Neural crest cell (in vitro differentiated cells): ENCODE data around the gene DUSP16. TPM values are rescaled to one million over a fixed set of nuclear protein-coding genes. Genes with fewer than 3 reads are reported as not detected.
"Not testable (repeated sequence)": the region's sequence is repeated elsewhere in the genome, so short reads cannot be mapped to it uniquely, and the experiment has no call there.

ENCODE experiments used
- DNase-seq: peaks from one replicate; pipeline ENCODE4 v3.0.0; 2021; ENCODE audit warnings: low read depth, mixed read lengths, low spot score
- H3K27ac Mint-ChIP-seq: one replicate; pipeline ENCODE4 v1.8.0; 2021; ENCODE audit warnings: mild to moderate bottlenecking, mixed read lengths; ENCODE audit not compliant: unreplicated experiment
- H3K27me3 Mint-ChIP-seq: 2 replicates; pipeline ENCODE4 v1.8.0; 2021; ENCODE audit warnings: low read depth, mild to moderate bottlenecking, mixed read lengths
- H3K36me3 Mint-ChIP-seq: 2 replicates; pipeline ENCODE4 v1.8.0; 2021; ENCODE audit warnings: low read depth, mild to moderate bottlenecking, mixed read lengths
- H3K4me1 Mint-ChIP-seq: 2 replicates; pipeline ENCODE4 v1.8.0; 2021; ENCODE audit warnings: mixed read lengths
- H3K4me3 Mint-ChIP-seq: one replicate; pipeline ENCODE4 v1.8.0; 2021; ENCODE audit warnings: mild to moderate bottlenecking, mixed read lengths
- H3K9me3 Mint-ChIP-seq: 2 replicates; pipeline ENCODE4 v1.8.0; 2021; ENCODE audit warnings: mixed read lengths
- CTCF ChIP-seq: fragments of 200-600 bp; sonication (generic); conservative IDR thresholded peaks from 2 replicates; pipeline ENCODE4 v1.5.0; 2021; ENCODE audit warnings: antibody characterized with exemption, mild to moderate bottlenecking
- total RNA-seq: library from RNA; stranded (reverse); gene quantifications from 2 replicates; pipeline ENCODE4 v1.2.1, GENCODE V29; 2021

DUSP16 gene
- total RNA-seq, 1 donor from 2014 or later, result 30.8 TPM

- no peak overlapping the region for H3K4me3 Mint-ChIP-seq
- H3K27me3 Mint-ChIP-seq, result no peaks in the 10 kb centered on the region
- H3K36me3 Mint-ChIP-seq, result no peaks in the 10 kb centered on the region
- H3K9me3 Mint-ChIP-seq, result no peaks in the 10 kb centered on the region
- no peak overlapping the region for H3K27ac Mint-ChIP-seq
- H3K4me1 Mint-ChIP-seq, result no peaks in the 10 kb centered on the region
- no peak for TF ChIP-seq CTCF
- DNase-seq, result no peak
Observed at GRCh38 chr12:12599750-12600643, 37.3 kb upstream of the DUSP16 start.

GRCh38 chr12:12598864-12599263, 36.2 kb upstream of the DUSP16 start:
- no peak overlapping the region for H3K4me3 Mint-ChIP-seq
- H3K9me3 Mint-ChIP-seq, result no peaks in the 10 kb centered on the region
- TF ChIP-seq CTCF, result no peak
- peak overlapping the region; percentile 79 for H3K27ac Mint-ChIP-seq
- H3K36me3 Mint-ChIP-seq, result no peaks in the 10 kb centered on the region
- no peak for DNase-seq
- H3K4me1 Mint-ChIP-seq, result no peaks in the 10 kb centered on the region
- no peaks in the 10 kb centered on the region for H3K27me3 Mint-ChIP-seq

GRCh38 chr12:12596598-12596997, 33.9 kb upstream of the DUSP16 start:
- not testable (repeated sequence) for H3K9me3 Mint-ChIP-seq, H3K36me3 Mint-ChIP-seq, DNase-seq, H3K4me1 Mint-ChIP-seq, H3K4me3 Mint-ChIP-seq, H3K27ac Mint-ChIP-seq, H3K27me3 Mint-ChIP-seq

GRCh38 chr12:12595929-12596328, 33.3 kb upstream of the DUSP16 start:
- H3K9me3 Mint-ChIP-seq, H3K36me3 Mint-ChIP-seq, H3K4me3 Mint-ChIP-seq, DNase-seq, H3K27me3 Mint-ChIP-seq, H3K4me1 Mint-ChIP-seq, H3K27ac Mint-ChIP-seq: not testable (repeated sequence)

GRCh38 chr12:12592930-12593329, 30.3 kb upstream of the DUSP16 start:
- H3K4me1 Mint-ChIP-seq, result no peaks in the 10 kb centered on the region
- H3K36me3 Mint-ChIP-seq, result no peaks in the 10 kb centered on the region
- peaks cover 4% of the 10 kb centered on the region for H3K9me3 Mint-ChIP-seq
- no peak for TF ChIP-seq CTCF
- DNase-seq, result no peak
- no peak overlapping the region for H3K27ac Mint-ChIP-seq
- H3K27me3 Mint-ChIP-seq, result peaks cover 7% of the 10 kb centered on the region
- no peak overlapping the region for H3K4me3 Mint-ChIP-seq

- no peak for DNase-seq
- H3K9me3 Mint-ChIP-seq, result peaks cover 4% of the 10 kb centered on the region
- no peak overlapping the region for H3K4me3 Mint-ChIP-seq
- no peak overlapping the region for H3K27ac Mint-ChIP-seq
- H3K4me1 Mint-ChIP-seq, result no peaks in the 10 kb centered on the region
- TF ChIP-seq CTCF, result no peak
- peaks cover 7% of the 10 kb centered on the region for H3K27me3 Mint-ChIP-seq
- H3K36me3 Mint-ChIP-seq, result no peaks in the 10 kb centered on the region
Observed at GRCh38 chr12:12590961-12591360, 28.3 kb upstream of the DUSP16 start.

GRCh38 chr12:12588436-12588835, 25.8 kb upstream of the DUSP16 start:
- H3K9me3 Mint-ChIP-seq, DNase-seq, H3K4me3 Mint-ChIP-seq, H3K27ac Mint-ChIP-seq, H3K4me1 Mint-ChIP-seq, H3K27me3 Mint-ChIP-seq, H3K36me3 Mint-ChIP-seq: not testable (repeated sequence)
